ENCODE measurements around the gene ZNF77.
"Not testable (repeated sequence)": the region's sequence is repeated elsewhere in the genome, so short reads cannot be mapped to it uniquely, and the experiment has no call there.

ZNF77 gene

DNA sequence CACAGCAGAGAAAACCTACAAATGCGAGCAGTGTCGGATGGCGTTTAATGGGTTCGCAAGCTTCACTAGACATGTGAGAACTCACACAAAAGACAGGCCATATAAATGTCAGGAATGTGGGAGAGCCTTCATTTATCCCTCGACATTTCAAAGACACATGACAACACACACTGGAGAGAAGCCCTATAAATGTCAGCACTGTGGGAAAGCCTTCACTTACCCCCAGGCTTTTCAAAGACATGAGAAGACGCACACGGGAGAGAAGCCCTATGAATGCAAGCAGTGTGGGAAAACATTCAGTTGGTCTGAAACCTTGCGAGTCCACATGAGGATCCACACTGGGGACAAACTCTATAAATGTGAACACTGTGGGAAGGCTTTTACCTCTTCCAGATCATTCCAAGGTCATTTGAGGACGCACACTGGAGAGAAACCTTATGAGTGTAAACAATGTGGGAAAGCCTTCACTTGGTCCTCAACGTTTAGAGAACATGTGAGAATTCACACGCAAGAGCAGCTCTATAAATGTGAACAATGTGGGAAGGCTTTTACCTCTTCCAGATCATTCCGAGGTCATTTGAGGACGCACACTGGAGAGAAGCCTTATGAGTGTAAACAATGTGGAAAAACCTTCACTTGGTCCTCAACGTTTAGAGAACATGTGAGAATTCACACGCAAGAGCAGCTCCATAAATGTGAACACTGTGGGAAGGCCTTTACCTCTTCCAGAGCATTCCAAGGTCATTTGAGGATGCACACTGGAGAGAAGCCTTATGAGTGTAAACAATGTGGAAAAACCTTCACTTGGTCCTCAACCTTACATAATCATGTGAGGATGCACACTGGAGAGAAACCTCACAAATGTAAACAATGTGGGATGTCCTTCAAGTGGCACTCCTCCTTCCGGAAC, 27.2 kb downstream of the ZNF77 start:
- no peak for DNase-seq (ENCODE audit: low read depth)

DNA sequence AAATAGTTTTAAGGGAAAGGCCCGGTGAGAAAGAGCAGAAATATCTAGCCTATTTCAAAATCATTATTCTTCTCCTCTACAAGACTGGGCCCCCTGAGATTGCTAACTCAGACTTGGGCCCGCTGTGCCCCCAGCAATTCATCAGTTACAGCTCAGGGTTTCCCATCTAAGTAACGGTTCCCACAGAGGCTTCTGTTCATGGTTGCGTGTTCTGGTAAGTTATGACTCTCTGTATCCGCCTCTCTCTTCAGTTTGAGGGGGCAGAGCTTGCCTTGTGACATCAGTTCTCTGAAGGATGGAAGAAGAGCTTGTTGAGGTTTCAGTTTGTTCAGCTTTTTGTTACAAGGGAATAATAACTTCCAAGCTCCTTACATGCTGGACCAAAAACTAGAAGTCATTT, 32.5 kb downstream of the ZNF77 start:
- DNase-seq (ENCODE audit: low read depth) = no peak

DNA sequence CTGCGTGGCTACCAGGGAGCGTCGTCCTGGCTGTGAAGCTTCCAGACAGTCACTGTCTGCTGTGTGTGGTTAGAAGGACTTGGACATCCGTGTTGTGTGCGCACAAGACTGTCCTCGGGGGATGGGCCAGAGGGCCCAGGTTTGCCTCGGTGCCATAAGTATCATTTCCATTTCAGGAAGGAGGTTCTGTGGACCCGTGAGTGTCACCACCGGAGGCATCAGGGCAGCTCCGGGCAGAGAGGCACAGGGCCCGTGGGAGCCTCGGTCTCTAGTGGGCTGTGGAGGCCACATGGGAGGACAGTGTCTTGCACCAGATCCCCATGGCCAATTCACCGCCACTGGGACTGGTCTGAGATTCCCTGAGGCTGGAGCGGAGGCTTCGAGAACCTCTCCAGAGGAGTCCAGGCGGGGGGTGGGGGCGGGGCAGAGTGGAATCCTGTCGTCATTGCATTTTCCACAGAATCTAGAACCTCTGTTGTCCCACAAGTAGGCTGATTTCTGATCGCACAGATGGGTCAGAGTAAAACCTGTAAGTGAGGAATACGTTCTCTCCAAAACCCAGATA, 38.1 kb downstream of the ZNF77 start:
- DNase-seq (ENCODE audit: low read depth) = no peak

DNA sequence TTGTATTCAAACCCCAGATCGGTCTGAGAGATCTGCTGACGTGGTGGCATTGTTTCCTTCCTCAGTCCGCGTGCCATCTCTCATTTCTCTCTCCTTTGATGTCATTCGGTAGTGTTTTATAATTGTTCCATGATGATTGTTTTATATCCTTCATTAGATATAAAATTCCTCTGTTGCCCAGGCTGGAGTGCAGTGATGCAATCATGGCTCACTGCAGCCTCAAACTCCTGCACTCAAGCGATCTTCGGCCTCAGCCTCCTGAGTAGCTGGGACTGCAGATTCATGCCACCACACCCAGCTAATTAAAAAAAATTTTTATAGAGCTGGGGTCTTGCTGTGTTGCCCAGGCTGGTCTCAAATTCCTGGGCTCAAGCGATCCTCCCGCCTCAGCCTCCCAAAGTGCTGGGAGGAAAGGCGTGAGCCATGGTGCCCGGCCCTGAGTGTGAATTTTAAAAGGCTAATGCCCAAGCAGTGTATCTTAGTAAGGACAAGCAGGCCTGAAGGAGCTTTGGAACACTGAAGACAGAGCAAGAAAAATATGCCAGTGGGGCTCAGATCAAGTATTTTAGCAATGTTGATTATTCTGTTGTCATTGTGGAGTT, 38.8 kb downstream of the ZNF77 start:
- no peak for DNase-seq (ENCODE audit: low read depth)

DNA sequence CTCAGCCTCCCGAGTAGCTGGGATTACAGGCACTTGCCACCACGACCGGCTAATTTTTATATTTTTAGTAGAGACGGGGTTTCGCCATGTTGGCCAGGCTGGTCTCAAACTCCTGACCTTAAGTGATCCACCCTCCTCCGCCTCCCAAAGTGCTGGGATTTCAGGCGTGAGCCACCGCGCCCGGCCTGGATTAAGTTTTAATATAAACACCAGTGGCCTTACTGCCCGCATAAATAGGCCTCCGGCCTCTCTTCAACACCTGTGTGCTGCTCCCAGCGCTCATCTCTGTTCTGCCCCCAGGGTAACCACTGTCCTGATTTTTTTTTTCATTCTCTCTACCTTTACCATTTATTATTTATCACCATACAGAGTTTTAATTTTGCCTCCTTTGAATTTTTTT, 41.4 kb downstream of the ZNF77 start:
- DNase-seq (ENCODE audit: low read depth) = not testable (repeated sequence)

DNA sequence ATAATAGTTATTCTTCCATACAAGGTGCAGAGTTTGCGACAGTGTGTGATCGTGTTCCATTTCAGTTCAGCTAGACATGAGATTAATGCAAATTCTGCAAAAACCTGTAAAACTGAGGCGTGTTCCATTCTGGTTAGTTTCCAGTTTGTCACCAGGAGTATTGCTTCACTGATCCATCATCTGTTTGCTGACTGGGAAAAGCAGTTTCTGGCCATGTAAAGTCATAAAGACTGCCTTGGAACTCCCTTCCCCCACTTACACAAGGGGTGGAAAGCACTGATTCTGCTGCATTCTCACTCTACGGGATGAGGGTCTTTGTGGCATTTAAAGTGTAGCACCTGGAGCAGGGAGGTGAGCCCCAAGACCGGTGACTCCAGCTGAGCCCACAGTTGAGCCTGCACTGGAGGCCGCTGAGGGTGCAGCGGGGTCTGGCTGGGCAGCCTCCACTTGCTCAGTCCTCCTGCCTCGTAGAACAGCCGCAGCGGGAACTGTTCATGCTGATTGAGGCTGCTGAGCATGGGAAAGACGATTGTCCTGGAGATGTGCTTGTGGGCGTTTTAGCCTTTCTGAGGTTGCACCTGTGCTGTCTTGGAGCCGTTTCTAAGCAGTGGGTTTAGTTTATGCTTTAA, 42.1 kb downstream of the ZNF77 start:
- no peak for DNase-seq (ENCODE audit: low read depth)

DNA sequence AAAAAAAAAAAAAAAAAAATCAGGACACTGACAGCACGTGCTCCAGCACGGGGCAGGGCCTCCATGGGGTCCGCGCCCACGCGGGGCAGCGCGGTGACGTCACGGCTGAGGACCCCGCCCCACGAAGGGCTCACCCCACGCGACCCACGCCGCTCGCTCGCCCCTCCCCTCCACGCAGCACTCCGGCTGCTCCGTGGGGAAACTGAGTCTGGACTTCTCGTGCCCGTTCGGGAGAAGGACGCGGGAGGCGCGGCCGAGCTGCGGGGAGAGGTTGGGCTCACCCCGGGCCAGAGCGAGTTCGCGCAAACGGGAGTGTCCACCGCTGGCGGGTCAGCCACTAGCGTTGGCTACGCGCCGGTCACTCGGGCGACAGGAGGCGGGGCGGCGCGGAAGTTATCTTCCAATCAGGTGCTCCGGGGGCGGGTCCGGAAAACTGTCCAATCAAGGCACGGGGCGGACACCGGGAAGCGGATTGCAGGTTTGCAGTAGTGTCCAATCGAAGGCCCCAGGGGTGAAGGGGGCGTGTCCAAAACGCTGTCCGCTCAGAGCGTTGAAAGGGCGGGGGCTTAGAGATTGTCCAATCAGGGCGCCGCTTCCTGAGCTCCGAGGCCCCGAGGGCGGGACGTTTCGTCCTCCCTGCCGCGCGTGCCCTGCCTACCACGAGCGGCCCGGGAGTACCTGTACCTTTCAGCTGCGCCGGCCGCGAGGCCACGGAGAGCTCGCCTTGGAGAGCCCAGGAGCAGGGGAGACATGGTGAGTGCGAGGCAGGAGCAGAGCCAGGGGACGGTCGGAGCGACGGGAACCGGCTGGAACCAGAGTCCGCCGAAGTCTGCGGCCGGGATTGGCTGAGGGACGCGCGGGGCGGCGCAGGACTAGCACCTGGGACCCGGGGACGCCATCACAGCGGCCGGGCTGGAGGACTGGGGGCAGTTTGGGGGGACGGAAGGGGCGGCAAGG, 44.2 kb downstream of the ZNF77 start, which contains the start of gene ZNF57:
TSS of gene ZNF57 (plus strand) at position 633 of the 957 bp plus-strand sequence. CDS start at position 751, 118 bp downstream.
- peak; percentile 97 for DNase-seq (ENCODE audit: low read depth)

DNA sequence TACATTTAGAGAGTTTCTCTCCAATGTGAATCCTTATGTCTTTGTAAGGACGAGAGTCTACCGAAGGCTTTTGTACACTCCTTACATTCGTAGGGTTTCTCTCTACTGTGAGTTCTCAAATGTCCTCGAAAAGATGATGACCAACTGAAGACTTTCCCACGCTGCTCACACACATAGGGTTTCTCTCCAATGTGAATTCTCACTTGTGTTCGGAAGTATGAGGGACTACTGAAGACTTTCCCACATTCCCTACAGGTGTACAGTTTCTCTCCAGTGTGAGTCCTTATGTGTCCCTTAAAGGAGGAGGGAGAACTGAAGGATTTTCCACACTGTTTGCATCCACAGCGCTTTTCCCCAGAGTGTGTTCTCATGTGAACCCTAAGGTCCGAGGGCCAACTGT, 48.1 kb downstream of the ZNF77 start:
- no peak for DNase-seq (ENCODE audit: low read depth)

DNA sequence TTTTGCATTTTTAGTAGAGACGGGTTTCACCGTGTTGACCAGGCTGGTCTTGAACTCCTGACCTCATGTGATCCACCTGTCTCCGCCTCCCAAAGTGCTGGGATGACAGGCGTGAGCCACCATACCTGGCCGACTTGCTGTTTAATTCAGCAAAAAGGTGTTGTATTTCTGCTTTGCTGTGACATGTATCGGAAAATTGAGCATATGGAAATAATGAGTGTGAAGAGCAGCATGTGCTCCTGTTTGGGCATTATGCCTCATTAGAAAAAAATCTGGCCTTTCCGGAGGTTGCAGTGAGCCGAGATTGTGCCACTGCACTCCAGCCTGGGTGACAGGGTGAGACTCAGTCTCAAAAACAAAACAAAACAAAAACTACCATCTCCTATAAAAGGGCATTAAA, 54.2 kb downstream of the ZNF77 start:
- not testable (repeated sequence) for DNase-seq (ENCODE audit: low read depth)

DNA sequence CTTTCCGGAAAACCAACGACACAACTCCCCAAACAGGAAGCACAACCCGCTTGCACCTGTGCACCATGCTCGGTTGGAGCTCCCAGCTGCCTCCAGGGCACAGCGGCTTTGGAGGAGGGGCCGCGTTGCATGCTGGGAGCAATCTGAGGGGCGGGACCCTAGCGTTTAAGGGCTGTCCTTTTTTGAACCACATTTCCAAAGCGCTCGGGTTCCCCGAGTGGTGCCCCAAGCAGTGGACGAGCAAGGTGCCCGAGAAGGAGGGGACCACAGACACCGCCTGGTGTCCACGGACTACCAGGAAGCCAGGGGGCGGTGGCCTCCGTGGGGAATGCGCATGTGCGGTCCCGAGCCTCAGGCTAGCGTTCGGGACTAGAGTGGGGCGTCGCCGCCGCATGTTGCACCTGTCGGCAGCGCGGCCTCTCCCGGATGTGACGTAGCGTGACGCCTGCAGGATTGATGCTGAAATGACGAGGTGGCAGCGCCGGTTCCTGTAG, 56.0 kb downstream of the ZNF77 start:
- peak; percentile 64 for DNase-seq (ENCODE audit: low read depth)

DNA sequence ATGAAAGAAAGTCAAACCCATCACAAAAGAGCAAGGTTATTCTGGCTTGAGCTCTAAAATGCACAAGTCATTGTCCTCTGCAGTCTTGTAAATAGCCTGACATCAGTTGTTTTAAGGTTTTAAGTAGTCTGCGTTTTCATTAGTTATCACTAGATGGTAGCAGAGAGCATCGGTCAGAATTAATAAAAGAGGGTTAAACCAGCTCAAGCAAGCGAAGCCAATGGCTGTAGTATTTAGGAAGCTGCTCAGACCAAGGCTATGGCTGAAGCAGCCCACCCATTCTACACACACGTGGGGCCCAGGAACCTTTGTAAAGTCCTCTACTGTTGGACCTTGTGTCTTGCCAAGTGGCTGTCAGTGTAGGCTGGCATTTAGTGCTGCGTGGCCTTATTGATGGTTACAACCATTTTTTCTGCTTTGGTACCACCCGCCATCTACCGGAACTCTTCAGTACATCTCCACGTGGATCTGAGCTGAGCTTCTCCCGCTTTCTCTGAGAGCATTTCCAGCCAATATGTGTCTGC, 57.3 kb downstream of the ZNF77 start:
- no peak for DNase-seq (ENCODE audit: low read depth)

DNA sequence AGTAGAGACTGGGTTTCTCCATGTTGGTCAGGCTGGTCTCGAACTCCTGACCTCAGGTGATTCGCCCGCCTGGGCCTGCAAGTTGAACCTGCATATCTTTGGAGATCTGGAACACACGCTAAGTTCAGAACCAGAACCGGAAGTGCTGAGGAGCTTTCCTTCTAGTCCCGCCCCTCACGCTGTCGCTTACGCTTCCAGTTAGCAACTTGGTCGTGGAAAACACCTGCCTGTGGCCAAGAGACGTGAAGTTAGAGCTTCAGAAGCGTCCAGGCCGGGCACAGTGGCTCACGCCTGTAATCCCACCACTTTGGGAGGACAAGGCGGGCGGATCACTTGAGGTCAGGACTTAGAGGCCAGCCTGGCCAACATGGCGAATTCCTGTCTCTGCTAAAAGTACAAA, 59.0 kb downstream of the ZNF77 start:
- DNase-seq (ENCODE audit: low read depth) = no peak

DNA sequence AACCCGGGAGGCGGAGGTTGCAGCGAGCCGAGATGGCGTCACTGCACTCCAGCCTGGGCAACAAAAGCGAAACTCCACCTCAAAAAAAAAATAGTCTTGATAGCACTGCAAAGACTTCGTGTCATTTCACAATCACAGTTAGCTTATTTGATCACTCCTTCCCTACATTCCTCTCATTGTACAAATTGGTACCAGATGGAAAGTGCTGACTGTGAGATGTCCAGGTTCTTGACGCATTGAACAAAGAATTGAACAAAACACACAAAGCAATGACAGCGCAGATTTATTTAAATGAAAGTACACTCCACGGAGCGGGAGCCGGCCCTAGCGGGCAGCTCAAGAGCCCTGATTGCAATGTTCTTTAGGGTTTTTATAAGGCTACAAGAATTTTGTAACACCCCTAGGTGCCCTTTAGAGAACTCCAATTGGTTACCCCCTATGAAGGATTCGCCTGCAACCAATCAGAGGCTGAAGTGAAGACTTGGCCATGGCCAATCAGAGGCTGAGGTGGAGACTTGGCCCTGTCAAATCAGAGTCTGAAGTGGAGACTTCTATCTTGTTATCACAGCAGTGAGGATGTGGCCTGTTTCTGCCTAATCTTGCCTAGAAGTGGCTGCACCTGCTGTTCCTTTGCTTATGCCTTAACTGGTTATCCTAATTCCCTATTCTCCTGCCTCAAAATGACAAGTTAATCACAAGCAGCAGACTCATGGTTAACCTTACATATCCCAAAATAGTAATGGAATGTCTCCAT, 60.9 kb downstream of the ZNF77 start:
- DNase-seq (ENCODE audit: low read depth) = no peak

Data from stimulated activated CD4-positive, alpha-beta T cell treated with anti-CD3 and anti-CD28 coated beads, Interleukin-2, amount 100 ng/mL, for 4 hours (primary cell).